HEK293 (cell line): ENCODE results near the gene ATP8A2.

ENCODE experiments used
- CTCF ChIP-seq: fragments of 450-650 bp; formaldehyde crosslinking; IDR thresholded peaks from 2 replicates; pipeline ENCODE4 v1.5.1; 2016; ENCODE audit warnings: missing biosample characterization, missing genetic modification characterization
- HOXC10 ChIP-seq: sonication (generic); formaldehyde crosslinking; IDR thresholded peaks from 2 replicates; pipeline ENCODE4 v1.8.1; 2023; ENCODE audit warnings: mild to moderate bottlenecking, missing genetic modification reagents
- ZNF138 ChIP-seq: fragments of 450-650 bp; formaldehyde crosslinking; IDR thresholded peaks from 2 replicates; pipeline ENCODE4 v1.5.1; 2016; ENCODE audit warnings: missing biosample characterization, missing genetic modification characterization, borderline replicate concordance
- ZNF19 ChIP-seq: fragments of 450-650 bp; formaldehyde crosslinking; IDR thresholded peaks from 2 replicates; pipeline ENCODE4; 2016; ENCODE audit warnings: missing biosample characterization, missing genetic modification characterization, low read depth
- ZNF785 ChIP-seq: fragments of 450-650 bp; formaldehyde crosslinking; IDR thresholded peaks from 2 replicates; pipeline ENCODE4 v1.5.1; 2016; ENCODE audit warnings: missing biosample characterization, missing genetic modification characterization
- TF ChIP-seq, protein P1 (sequence below): fragments of 450-650 bp; formaldehyde crosslinking; IDR thresholded peaks from 2 replicates; pipeline ENCODE4 v1.5.1; 2016; ENCODE audit warnings: missing biosample characterization, missing genetic modification characterization

DNA sequence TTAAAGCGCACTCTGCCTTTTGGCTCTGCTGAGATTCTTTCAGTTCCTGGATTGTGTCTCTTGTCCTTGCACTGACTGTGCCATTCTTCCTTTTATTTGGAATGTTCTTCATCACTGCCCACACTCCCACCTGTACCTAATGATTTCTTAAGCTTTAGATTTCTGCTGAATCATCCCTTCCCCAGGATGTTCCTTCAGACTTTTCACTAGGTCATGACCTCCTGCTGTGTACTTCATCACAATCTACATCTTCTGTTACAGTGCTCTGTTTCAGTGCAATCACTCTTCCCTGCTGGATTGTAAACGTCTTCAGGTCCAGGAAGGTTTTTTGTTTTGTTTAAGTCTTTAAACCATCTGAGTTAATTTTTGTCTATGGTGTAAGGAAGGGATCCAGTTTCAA is 281.0 kb downstream of the ATP8A2 start:
- TF ChIP-seq, protein P1, sequence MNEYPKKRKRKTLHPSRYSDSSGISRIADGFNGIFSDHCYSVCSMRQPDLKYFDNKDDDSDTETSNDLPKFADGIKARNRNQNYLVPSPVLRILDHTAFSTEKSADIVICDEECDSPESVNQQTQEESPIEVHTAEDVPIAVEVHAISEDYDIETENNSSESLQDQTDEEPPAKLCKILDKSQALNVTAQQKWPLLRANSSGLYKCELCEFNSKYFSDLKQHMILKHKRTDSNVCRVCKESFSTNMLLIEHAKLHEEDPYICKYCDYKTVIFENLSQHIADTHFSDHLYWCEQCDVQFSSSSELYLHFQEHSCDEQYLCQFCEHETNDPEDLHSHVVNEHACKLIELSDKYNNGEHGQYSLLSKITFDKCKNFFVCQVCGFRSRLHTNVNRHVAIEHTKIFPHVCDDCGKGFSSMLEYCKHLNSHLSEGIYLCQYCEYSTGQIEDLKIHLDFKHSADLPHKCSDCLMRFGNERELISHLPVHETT (tag by site-specific recombination) = no peak
- no peak for TF ChIP-seq ZNF19 (tag by site-specific recombination)
- no peak for TF ChIP-seq HOXC10
- TF ChIP-seq ZNF138 (tag by site-specific recombination) = no peak
- no peak for TF ChIP-seq CTCF
- TF ChIP-seq ZNF785 (tag by site-specific recombination) = no peak
